ENCODE results near the gene ZNF91.
"Not testable (repeated sequence)": the region's sequence is repeated elsewhere in the genome, so short reads cannot be mapped to it uniquely, and the experiment has no call there.

ZNF91 gene

DNA sequence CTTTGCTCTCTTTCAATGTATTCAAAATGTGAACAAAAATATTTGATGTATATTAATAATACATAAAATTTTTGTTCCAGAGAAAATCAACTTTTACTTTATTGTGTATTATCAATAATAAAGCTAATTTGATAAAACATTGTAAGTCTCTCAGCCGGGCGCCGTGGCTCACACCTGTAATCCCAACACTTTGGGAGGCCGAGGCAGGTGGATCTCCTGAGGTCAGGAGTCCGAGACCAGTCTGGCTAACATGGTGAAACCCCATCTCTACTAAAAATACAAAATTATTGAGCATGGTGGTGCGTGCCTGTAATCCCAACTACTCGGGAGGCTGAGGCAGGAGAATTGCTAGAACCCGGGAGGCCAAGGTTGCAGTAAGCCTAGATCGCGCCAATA, 449 bp upstream of the ZNF91 start:
- not testable (repeated sequence) for DNase-seq (ENCODE audit: low spot score)

- no peak for DNase-seq (ENCODE audit: low spot score)
These were observed 760 bp downstream of the ZNF91 start for GRCh38 chr19:23394511-23394910.

DNA sequence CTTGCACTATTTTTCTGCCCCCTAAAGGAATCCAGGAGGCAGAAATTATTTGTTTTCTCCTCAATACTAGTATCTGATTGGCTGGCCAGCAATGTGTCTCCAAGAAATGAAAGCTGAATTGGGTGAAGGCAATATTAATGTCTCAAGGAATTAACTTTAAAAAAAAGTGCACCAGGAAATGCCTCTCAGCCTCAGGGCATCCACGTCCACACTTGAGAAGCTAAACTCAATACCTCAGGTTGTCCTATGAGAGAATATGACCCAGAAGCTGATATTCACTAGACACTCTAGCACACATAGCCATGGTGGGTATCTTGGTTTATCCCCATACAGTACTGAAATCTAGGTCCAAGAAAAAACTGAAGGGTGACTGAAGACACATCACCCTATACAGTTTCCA, 2.1 kb downstream of the ZNF91 start:
- no peak for DNase-seq (ENCODE audit: low spot score)

DNA sequence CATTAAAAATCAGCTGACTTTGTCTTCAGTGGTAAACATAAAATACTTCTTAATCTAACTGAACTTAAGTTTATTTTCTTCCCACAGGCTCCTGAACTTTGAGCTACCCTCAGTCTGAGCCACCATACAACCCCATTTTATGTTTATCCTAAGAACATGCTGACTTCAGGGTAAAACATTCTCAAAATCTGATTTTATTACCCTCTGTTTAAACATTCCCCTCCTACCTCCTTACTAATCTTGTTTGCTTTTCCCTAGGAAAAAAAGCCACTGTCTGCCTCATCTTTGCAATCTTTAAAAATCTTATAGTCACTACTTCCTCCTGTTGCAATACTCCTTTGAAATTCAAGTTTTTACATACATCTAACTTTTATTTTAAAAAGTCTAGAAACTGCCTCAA, 4.0 kb downstream of the ZNF91 start:
- no peak for DNase-seq (ENCODE audit: low spot score)

DNA sequence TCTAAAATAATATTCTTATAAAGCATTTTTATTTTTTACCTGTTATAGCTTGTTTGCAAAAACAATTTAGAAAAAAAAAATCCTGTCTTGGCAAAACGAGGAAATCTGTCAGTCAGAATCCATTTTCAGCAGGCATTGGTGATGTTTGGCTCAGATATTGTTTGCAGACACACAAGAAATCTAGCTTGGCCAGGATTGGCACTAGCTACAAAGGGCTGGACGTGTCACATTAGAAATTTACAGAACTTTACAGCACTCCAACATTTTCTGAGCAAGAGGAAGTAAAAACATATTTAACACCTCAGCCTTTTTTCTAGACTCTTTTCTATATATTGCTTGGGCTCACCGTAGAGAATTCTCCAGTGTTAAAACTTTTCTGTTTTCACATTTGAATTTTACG, 9.9 kb downstream of the ZNF91 start:
- no peak for DNase-seq (ENCODE audit: low spot score)

DNA sequence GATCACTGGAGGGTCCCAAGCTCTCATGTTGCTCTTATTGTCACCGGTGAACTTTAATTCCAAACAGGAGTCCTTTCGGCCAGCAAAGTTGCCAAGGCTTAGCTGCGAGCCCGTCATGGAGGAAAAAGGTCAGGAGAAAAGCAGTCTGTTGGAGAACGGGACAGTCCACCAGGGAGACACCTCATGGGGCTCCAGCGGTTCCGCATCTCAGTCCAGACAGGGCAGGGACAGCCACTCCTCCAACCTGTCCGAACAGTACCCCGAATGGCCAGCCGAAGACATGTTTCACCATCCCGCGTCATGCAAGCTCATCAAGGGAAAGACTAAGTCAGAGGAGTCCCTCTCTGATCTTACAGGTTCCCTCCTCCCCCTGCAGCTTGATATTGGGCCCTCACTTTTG, 10.4 kb downstream of the ZNF91 start:
- no peak for DNase-seq (ENCODE audit: low spot score)

- no peak for DNase-seq (ENCODE audit: low spot score)
These were observed 11.1 kb downstream of the ZNF91 start for GRCh38 chr19:23384166-23384565.

GRCh38 chr19:23382955-23383354, 12.3 kb downstream of the ZNF91 start:
- no peak for DNase-seq (ENCODE audit: low spot score)

DNA sequence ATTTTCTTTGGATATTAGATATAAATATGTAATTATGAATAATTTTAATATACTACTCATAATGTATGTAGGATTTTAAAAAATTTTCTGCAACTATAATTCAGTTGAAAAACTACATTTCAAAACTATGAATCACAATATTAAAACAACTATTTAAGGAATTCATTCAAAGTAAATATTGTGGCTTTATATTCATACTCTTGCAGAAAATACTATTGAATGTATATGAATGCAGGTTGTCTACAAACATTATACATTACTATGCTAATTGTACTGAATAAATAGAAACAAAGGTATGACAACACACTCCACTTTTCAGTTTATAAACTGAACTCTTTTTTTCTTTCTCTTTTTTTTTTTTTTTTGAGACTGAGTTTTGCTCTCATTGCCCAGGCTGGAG, 14.2 kb downstream of the ZNF91 start:
- DNase-seq (ENCODE audit: low spot score), result no peak

GRCh38 chr19:23379671-23380070, 15.6 kb downstream of the ZNF91 start:
- DNase-seq (ENCODE audit: low spot score), result not testable (repeated sequence)

- DNase-seq (ENCODE audit: low spot score), result no peak
These were observed 16.3 kb downstream of the ZNF91 start for GRCh38 chr19:23378948-23379347.

- DNase-seq (ENCODE audit: low spot score), result no peak
These were observed 18.0 kb downstream of the ZNF91 start for GRCh38 chr19:23377276-23377675.

- no peak for DNase-seq (ENCODE audit: low spot score)
These were observed 28.8 kb downstream of the ZNF91 start for GRCh38 chr19:23366437-23366836.

DNA sequence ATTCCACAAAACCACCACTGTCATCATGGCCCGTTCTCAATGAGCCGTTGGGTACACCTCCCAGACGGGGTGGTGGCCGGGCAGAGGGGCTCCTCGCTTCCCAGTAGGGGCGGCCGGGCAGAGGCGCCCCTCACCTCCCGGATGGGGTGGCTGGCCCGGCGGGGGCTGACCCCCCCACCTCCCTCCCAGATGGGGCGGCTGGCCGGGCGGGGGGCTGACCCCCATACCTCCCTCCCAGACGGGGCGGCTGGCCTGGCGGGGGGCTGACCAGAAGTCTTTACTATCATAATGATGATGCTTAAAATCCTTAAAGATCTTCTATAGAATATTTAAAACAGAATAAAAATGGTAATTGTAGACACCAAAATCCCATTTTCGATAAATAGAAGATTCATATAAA, 29.2 kb downstream of the ZNF91 start:
- DNase-seq (ENCODE audit: low spot score), result not testable (repeated sequence)

DNA sequence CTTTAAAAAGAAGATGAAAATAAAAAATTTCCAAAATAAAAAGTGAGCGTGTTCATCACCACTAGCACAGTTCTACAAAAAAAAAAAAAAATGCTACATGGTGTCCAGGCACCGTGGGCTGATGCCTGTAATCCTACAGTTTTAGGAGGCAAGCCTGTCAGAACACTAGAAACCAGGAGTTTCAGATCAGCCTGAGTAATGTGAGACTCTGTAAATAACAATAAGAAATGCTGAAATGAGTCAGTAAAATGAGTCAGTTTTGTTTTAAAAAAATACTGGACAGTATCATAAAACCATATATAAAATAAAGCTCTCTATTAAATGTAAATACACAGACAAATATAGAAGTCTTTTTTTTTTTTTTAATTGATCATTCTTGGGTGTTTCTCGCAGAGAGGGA, 30.0 kb downstream of the ZNF91 start:
- DNase-seq (ENCODE audit: low spot score), result no peak

GRCh38 chr19:23361843-23362242, 33.4 kb downstream of the ZNF91 start:
- not testable (repeated sequence) for DNase-seq (ENCODE audit: low spot score)

DNA sequence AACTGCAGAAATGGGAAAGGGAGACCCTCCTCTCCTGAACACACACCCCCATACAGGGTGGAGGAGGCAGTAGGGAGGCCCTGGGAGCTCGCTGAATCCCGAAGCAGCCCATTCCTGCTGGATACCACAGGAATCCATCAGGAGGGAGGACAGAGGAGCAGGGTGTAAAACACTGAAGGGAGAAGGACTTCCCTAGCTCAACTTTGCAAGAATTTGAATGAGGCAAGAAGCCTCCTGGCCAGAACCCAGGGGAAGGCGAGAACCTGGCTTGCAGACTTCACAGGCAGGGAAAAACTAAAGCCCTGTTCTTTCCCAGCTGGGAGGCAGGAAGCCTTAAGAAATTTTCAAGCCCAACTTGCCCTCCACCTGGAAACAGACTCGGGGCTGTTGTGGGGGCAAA, 43.5 kb downstream of the ZNF91 start:
- no peak for DNase-seq (ENCODE audit: low spot score)

- DNase-seq (ENCODE audit: low spot score), result no peak
These were observed 48.6 kb downstream of the ZNF91 start for GRCh38 chr19:23346696-23347095.

DNA sequence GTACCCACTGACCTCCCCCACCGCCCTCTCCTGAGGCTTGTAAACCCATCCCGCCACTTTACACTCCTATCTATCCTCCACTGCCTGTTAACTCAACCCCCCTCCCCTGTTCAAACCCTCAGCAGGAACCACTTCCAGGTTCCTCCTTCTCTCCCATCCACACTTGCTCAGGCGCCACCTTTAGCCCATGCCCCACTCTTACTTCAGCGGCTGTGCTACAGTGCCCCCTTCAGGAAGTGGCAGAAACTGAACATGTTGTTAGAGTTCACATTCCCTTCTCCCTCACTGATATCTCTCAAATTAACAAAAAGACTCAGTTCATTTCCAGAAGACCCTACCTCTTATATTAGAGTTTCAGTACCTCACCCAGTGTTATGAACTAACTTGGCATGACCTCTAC, 49.4 kb downstream of the ZNF91 start:
- DNase-seq (ENCODE audit: low spot score), result no peak

GRCh38 chr19:23343434-23344010, 51.7 kb downstream of the ZNF91 start:
- DNase-seq (ENCODE audit: low spot score), result no peak

- no peak for DNase-seq (ENCODE audit: low spot score)
These were observed 67.1 kb downstream of the ZNF91 start for GRCh38 chr19:23328211-23328610.

GRCh38 chr19:23321953-23322549, 73.2 kb downstream of the ZNF91 start:
- no peak for DNase-seq (ENCODE audit: low spot score)

DNA sequence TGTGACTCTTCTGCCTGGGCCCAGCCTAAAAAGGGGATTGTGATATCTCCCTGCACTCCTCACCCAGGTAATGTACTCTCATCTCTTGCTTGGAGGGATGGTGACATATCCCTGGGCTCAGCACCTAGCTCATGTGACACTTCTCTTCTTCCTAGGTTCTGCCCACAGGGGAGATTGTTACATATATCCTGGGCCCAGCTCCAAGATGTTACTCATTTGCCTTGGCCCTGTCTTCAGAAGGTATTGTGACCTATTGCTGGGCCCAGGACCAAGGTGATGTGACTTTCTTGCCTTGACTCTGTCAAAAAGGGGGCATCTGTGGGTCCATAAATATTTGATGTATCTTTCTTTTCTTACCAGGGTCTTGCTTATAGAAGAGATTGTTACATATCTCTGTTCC, 73.9 kb downstream of the ZNF91 start:
- not testable (repeated sequence) for DNase-seq (ENCODE audit: low spot score)

- not testable (repeated sequence) for DNase-seq (ENCODE audit: low spot score)
These were observed 75.7 kb downstream of the ZNF91 start for GRCh38 chr19:23319571-23319970.

Measured in D341Med (cell line).